GM19035 (cell line): ENCODE measurements around the gene NFATC1.

Source experiments
- ATAC-seq: cut with Tn5 transposase; IDR thresholded peaks from one replicate; pipeline ENCODE4 v1.9.1; 2021; ENCODE audit not compliant: unreplicated experiment

NFATC1 gene

GRCh38 chr18:79548986-79549637 is 153.4 kb downstream of the NFATC1 start:
- no peak for ATAC-seq

GRCh38 chr18:79549638-79550000 is 153.9 kb downstream of the NFATC1 start:
- ATAC-seq: no peak

- no peak for ATAC-seq
Observed at GRCh38 chr18:79552140-79552631, 156.5 kb downstream of the NFATC1 start.

- no peak for ATAC-seq
Observed at GRCh38 chr18:79552696-79553095, 157.0 kb downstream of the NFATC1 start.

- ATAC-seq: no peak
Observed at GRCh38 chr18:79553154-79553553, 157.4 kb downstream of the NFATC1 start.

GRCh38 chr18:79553696-79554095 is 158.0 kb downstream of the NFATC1 start:
- no peak for ATAC-seq

GRCh38 chr18:79554321-79554720 is 158.6 kb downstream of the NFATC1 start:
- no peak for ATAC-seq

- ATAC-seq: no peak
Observed at GRCh38 chr18:79554945-79555645, 159.4 kb downstream of the NFATC1 start.

- no peak for ATAC-seq
Observed at GRCh38 chr18:79555885-79556284, 160.2 kb downstream of the NFATC1 start.

- no peak for ATAC-seq
Observed at GRCh38 chr18:79556829-79557585, 161.3 kb downstream of the NFATC1 start.

GRCh38 chr18:79558196-79558932 is 162.6 kb downstream of the NFATC1 start:
- ATAC-seq: no peak

GRCh38 chr18:79558933-79559416 is 163.2 kb downstream of the NFATC1 start:
- no peak for ATAC-seq

- ATAC-seq: no peak
Observed at GRCh38 chr18:79559436-79559835, 163.7 kb downstream of the NFATC1 start.

- no peak for ATAC-seq
Observed at GRCh38 chr18:79560042-79560860, 164.5 kb downstream of the NFATC1 start.

GRCh38 chr18:79560861-79561210 is 165.1 kb downstream of the NFATC1 start:
- no peak for ATAC-seq

- no peak for ATAC-seq
Observed at GRCh38 chr18:79563949-79564348, 168.2 kb downstream of the NFATC1 start.

GRCh38 chr18:79564441-79564840 is 168.7 kb downstream of the NFATC1 start:
- no peak for ATAC-seq

- ATAC-seq: no peak
Observed at GRCh38 chr18:79566771-79567431, 171.2 kb downstream of the NFATC1 start.

- ATAC-seq: no peak
Observed at GRCh38 chr18:79567481-79568147, 171.9 kb downstream of the NFATC1 start.
